Measurements from ENCODE around the gene OBP2A. TPM values are rescaled to one million over a fixed set of nuclear protein-coding genes. Genes with fewer than 3 reads are reported as not detected.

The OBP2A gene
- total and polyA plus RNA-seq, 2 donors, result not detected

GRCh38 chr9:135577256-135577655, 31.3 kb downstream of the OBP2A start:
- no peak overlapping the region for H3K4me3 ChIP-seq (ENCODE audit: low read depth, low read length)
- DNase-seq (ENCODE audit: extremely low spot score), result no peak
- no peaks in the 10 kb centered on the region for H3K4me1 ChIP-seq (ENCODE audit: insufficient read depth)
- no peaks in the 10 kb centered on the region for H3K36me3 ChIP-seq (ENCODE audit: insufficient read depth)
- H3K27ac ChIP-seq (ENCODE audit: low read depth), result no peak overlapping the region
- WGBS, result 82% methylated on average over 10 of the region's 10 CpGs

GRCh38 chr9:135579356-135579755, 33.4 kb downstream of the OBP2A start:
- no peak for DNase-seq (ENCODE audit: extremely low spot score)
- no peak overlapping the region for H3K27ac ChIP-seq (ENCODE audit: low read depth)
- no peak overlapping the region for H3K4me3 ChIP-seq (ENCODE audit: low read depth, low read length)
- 37% methylated on average over 2 of the region's 2 CpGs for WGBS
- no peaks in the 10 kb centered on the region for H3K4me1 ChIP-seq (ENCODE audit: insufficient read depth)
- no peaks in the 10 kb centered on the region for H3K36me3 ChIP-seq (ENCODE audit: insufficient read depth)

DNA sequence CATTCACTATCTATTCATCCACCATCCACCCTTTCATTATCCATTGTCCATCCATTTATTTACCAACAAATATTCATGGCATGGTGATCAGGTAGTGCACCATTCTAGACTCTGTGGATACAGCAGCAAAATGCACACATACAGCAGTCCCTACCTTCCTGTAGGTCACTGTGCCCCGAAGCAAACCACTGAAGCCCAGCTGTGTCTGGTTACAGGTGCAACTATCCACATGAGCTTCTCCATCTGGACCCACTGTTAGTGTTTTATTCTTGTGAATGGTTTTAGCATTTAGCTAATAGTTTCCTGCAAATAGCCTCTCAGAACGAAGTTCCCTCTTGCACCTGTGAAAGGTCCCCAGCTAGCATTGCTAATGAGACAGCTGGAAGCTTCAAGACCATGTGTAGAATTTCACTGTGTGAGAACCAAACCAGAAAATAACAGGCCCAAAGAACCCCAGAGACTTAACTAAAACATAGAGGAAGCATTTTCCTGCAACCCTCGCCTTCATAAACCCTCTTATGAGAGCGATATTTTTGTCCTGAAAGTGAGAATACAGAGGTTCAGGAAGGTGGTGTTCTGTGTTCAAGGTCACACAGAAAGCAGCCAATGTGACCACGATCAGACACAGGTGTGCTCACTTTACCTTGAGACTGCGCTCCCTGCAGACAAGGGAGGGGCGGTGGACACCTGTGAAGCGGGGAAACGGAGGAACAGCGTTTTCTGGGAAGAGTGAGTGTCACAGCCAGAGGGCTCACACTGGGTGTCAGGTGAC, 34.1 kb downstream of the OBP2A start:
- H3K36me3 ChIP-seq (ENCODE audit: insufficient read depth), result no peaks in the 10 kb centered on the region
- no peak overlapping the region for H3K27ac ChIP-seq (ENCODE audit: low read depth)
- DNase-seq (ENCODE audit: extremely low spot score), result no peak
- WGBS, result 77% methylated on average over 10 of the region's 10 CpGs
- no peaks in the 10 kb centered on the region for H3K4me1 ChIP-seq (ENCODE audit: insufficient read depth)
- H3K4me3 ChIP-seq (ENCODE audit: low read depth, low read length), result no peak overlapping the region

- H3K4me1 ChIP-seq (ENCODE audit: insufficient read depth), result no peaks in the 10 kb centered on the region
- H3K36me3 ChIP-seq (ENCODE audit: insufficient read depth), result no peaks in the 10 kb centered on the region
- H3K4me3 ChIP-seq (ENCODE audit: low read depth, low read length), result no peak overlapping the region
- DNase-seq (ENCODE audit: extremely low spot score), result no peak
- H3K27ac ChIP-seq (ENCODE audit: low read depth), result no peak overlapping the region
- 84% methylated on average over 11 of the region's 11 CpGs for WGBS
Observed at GRCh38 chr9:135580664-135581380, 34.9 kb downstream of the OBP2A start.

DNA sequence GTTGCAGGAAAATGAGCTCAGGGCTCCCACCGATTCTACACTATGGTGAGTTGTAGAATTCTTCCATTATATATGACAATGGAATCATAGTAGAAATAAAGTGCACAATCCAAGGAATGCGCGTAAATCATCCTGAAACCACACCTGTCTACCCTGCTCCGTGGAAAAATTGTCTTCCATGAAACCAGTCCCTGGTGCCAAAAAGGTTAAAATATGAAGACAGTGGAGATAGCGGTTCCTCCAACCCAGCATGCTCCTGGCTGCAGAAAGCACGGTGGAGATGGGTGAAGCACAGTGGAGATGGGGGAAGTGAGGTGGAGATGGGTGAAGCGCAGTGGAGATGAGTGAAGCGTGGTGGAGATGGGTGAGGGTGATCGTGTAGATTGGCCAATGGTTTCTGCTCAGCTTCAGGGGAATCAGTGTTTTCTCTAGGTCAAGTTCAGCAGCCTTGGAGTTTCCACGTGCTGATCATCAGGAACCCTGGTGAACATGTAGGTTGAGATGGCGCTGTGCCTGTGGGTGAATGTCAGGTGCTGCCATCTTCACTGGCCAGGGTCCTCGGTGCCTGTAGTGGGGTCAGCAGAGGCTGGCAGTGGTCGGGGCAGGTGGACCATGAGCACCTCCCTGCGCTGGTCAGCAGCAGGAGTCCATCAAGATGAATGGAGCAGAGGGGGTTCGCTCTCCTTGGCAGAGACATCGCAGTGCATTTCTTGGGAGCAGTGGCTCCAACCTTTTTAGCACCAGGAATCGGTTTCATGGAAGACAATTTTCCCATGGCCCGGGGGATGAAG, 35.9 kb downstream of the OBP2A start:
- 86% methylated on average over 18 of the region's 18 CpGs for WGBS

GRCh38 chr9:135582541-135582940, 36.6 kb downstream of the OBP2A start:
- no peak overlapping the region for H3K4me3 ChIP-seq (ENCODE audit: low read depth, low read length)
- DNase-seq (ENCODE audit: extremely low spot score), result no peak
- no peak overlapping the region for H3K27ac ChIP-seq (ENCODE audit: low read depth)
- WGBS, result 91% methylated on average over 14 of the region's 14 CpGs
- H3K36me3 ChIP-seq (ENCODE audit: insufficient read depth), result no peaks in the 10 kb centered on the region
- no peaks in the 10 kb centered on the region for H3K4me1 ChIP-seq (ENCODE audit: insufficient read depth)

More for the DNA sequence above, 35.9 kb downstream of the OBP2A start:
- Histone ChIP-seq H3K4me3 (ENCODE audit: low read depth, low read length) (no peak overlapping the region), H3K36me3 (ENCODE audit: insufficient read depth) (no peaks in the 10 kb centered on the region), H3K4me1 (ENCODE audit: insufficient read depth) (no peaks in the 10 kb centered on the region), H3K27ac (ENCODE audit: low read depth) (no peak overlapping the region)
- DNase-seq (ENCODE audit: extremely low spot score), result no peak

DNA sequence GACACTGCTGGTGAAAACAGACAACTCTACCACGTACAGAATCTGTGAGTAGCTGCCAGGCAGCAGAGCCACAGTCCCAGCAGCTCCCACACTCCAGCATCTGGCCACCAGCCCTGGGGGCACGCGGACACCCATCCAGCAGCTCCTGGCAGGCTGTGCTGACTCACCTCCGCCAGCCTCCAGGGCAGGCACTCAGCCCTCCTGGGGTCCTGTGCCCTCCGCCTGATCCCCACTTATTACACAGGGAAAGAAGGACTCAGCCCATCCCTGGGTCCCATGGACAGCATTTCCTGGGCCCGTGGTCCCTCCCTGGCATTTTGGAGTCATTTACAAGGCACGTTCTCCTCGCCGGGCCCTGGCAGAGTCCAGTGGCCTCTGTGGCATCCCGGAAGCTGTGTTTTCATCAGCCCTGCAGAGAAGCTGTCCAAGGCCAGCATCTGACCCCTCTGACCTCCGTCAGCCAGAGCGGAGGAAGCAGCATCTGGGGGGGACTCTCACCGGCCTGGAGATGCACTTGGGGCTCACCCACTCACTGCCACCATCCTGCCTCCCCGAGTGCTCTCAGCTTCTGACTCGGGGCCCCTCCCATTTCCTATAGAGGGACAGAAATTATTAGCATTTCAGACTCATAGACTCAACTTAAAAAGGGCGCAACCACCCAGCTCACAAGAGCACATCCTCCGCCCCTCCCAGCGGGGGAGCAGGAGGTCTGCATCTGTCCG, 37.2 kb downstream of the OBP2A start:
- no peak overlapping the region for H3K27ac ChIP-seq (ENCODE audit: low read depth)
- 63% methylated on average over 19 of the region's 19 CpGs for WGBS
- no peaks in the 10 kb centered on the region for H3K4me1 ChIP-seq (ENCODE audit: insufficient read depth)
- H3K36me3 ChIP-seq (ENCODE audit: insufficient read depth), result no peaks in the 10 kb centered on the region
- no peak for DNase-seq (ENCODE audit: extremely low spot score)
- H3K4me3 ChIP-seq (ENCODE audit: low read depth, low read length), result no peak overlapping the region

DNA sequence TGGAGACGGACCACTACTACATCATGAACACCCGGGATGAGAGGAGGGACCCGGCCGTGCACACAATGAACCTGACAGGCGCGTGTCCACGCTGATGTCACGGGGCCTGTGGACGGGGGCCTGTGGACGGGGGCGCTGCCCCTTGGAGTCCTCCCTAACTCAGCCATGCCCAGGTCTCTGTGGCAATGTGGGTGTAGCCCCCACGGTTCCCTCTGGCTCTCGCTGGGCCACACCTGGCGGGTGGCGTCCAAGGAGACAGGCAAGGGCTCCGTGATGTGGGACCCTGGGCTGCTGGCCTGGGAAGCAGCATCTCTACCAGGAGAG, 37.7 kb downstream of the OBP2A start:
- 84% methylated on average over 16 of the region's 16 CpGs for WGBS
- Histone ChIP-seq H3K4me1 (ENCODE audit: insufficient read depth) (no peaks in the 10 kb centered on the region), H3K36me3 (ENCODE audit: insufficient read depth) (no peaks in the 10 kb centered on the region), H3K27ac (ENCODE audit: low read depth) (no peak overlapping the region), H3K4me3 (ENCODE audit: low read depth, low read length) (no peak overlapping the region)
- DNase-seq (ENCODE audit: extremely low spot score), result no peak

DNA sequence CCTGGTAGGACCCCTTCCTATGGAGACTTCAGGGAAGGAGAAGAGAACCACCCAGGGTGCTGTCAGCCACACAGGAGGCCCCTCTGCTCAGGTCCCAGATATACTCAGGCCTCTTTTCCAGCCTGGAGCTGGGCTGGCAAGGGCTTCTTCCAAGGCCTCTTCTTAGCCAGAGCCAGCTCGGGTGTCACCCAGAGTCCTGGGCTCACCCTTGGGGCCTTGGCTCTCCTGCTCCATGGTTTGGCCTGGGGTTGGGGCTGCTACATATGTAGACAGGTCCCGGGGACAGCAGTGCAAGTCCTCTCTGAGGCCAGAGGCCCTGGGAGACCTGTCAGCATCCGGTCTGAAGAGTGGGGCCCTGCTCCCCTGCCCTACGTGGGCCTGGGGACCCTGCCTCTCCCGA, 38.4 kb downstream of the OBP2A start:
- Histone ChIP-seq H3K36me3 (ENCODE audit: insufficient read depth) (no peaks in the 10 kb centered on the region), H3K4me1 (ENCODE audit: insufficient read depth) (no peaks in the 10 kb centered on the region), H3K4me3 (ENCODE audit: low read depth, low read length) (no peak overlapping the region), H3K27ac (ENCODE audit: low read depth) (no peak overlapping the region)
- WGBS, result 55% methylated on average over 5 of the region's 5 CpGs
- DNase-seq (ENCODE audit: extremely low spot score), result no peak

- DNase-seq (ENCODE audit: extremely low spot score), result no peak
- no peaks in the 10 kb centered on the region for H3K36me3 ChIP-seq (ENCODE audit: insufficient read depth)
- H3K27ac ChIP-seq (ENCODE audit: low read depth), result no peak overlapping the region
- no peaks in the 10 kb centered on the region for H3K4me1 ChIP-seq (ENCODE audit: insufficient read depth)
- H3K4me3 ChIP-seq (ENCODE audit: low read depth, low read length), result no peak overlapping the region
- 62% methylated on average over 16 of the region's 16 CpGs for WGBS
Observed at GRCh38 chr9:135584934-135585333, 39.0 kb downstream of the OBP2A start.

GRCh38 chr9:135586601-135587109, 40.7 kb downstream of the OBP2A start:
- 62% methylated on average over 15 of the region's 15 CpGs for WGBS

DNA sequence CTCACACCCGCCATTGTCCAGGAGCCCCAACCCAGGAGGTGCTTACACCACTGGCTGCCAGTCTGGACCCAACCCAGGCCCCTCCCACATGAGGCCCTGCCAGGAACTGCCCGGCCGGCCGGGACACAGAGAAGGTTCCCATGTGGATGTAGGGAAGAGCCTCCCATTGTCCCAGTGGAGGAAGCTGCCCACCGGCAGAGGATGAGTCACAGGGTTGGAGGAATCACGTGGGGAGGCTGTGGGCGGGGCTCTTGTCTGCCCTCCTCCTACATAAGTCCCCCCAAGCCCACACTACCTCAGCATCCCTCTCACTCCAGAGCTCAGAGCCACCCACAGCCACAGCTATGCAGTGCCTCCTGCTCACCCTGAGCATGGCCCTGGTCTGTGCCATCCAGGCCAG, 41.7 kb downstream of the OBP2A start:
- H3K4me1 ChIP-seq (ENCODE audit: insufficient read depth), result no peaks in the 10 kb centered on the region
- H3K4me3 ChIP-seq (ENCODE audit: low read depth, low read length), result no peak overlapping the region
- no CpG with 5 or more reads among the region's 7 CpGs for WGBS
- no peak for DNase-seq (ENCODE audit: extremely low spot score)
- H3K36me3 ChIP-seq (ENCODE audit: insufficient read depth), result no peaks in the 10 kb centered on the region
- no peak overlapping the region for H3K27ac ChIP-seq (ENCODE audit: low read depth)

More at GRCh38 chr9:135586601-135587109, 40.7 kb downstream of the OBP2A start:
- Histone ChIP-seq H3K4me3 (ENCODE audit: low read depth, low read length) (no peak overlapping the region), H3K36me3 (ENCODE audit: insufficient read depth) (no peaks in the 10 kb centered on the region), H3K27ac (ENCODE audit: low read depth) (no peak overlapping the region), H3K4me1 (ENCODE audit: insufficient read depth) (no peaks in the 10 kb centered on the region)
- no peak for DNase-seq (ENCODE audit: extremely low spot score)

DNA sequence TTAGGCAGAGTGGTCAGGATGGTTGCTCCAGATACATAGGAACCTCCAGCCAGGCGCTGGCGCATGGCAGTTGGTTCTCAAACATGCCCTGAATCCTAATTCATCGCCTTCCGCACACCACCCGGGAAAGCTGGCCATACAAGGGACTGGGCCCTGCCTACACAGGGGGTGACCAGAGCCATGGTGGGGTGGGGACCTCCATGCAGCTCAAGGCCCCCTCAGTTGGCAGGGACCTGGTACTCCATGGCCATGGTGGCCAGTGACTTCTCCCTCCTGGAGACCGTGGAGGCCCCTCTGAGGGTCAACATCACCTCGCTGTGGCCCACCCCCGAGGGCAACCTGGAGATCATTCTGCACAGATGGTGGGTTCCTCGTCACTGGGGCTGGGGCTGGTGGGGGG, 42.4 kb downstream of the OBP2A start:
- H3K4me1 ChIP-seq (ENCODE audit: insufficient read depth), result no peaks in the 10 kb centered on the region
- WGBS, result 91% methylated on average over 9 of the region's 9 CpGs
- H3K4me3 ChIP-seq (ENCODE audit: low read depth, low read length), result no peak overlapping the region
- H3K27ac ChIP-seq (ENCODE audit: low read depth), result no peak overlapping the region
- DNase-seq (ENCODE audit: extremely low spot score), result no peak
- no peaks in the 10 kb centered on the region for H3K36me3 ChIP-seq (ENCODE audit: insufficient read depth)
